Caco-2 (cell line): ENCODE measurements around the gene FIZ1. TPM values are rescaled to one million over a fixed set of nuclear protein-coding genes. Genes with fewer than 3 reads are reported as not detected.

ENCODE experiments used
- BruUV-seq: library from RNA; stranded (reverse); fragments of 400-500 nt; replicated peaks from 2 replicates; lab custom pipeline; 2021; lab: Mats Ljungman, UMichigan
- CTCF ChIA-PET: fragments of 300-600 bp; sonication (Branson Sonifier 250); formaldehyde crosslinking; loops from one replicate; lab custom pipeline; 2022; ENCODE audit warnings: antibody characterized with exemption; lab: Charles Lee
- POLR2A ChIA-PET: fragments of 300-600 bp; sonication (Branson Sonifier 250); formaldehyde crosslinking; loops from one replicate; lab custom pipeline; 2022; ENCODE audit warnings: antibody characterized with exemption; lab: Charles Lee
- DNase-seq, 2 experiments: peaks; one replicate each; pipeline versions ENCODE4 v3.0.0 to v3.0.0-alpha.2; 2020 to 2022
- H3K27me3 ChIP-seq: replicated peaks from 2 replicates; pipeline ENCODE4 v1.6.0; 2011; ENCODE audit warnings: low read length; ENCODE audit not compliant: control insufficient read depth, insufficient read depth
- H3K36me3 ChIP-seq: 2 replicates; pipeline ENCODE4 v1.5.1; 2011; ENCODE audit warnings: low read length; ENCODE audit not compliant: control insufficient read depth, insufficient read depth
- H3K4me1 ChIP-seq: fragments of 250-450 bp; sonication (Bioruptor Pico); 2 replicates; pipeline ENCODE4 v1.5.1; 2020; ENCODE audit warnings: mild to moderate bottlenecking
- H3K4me3 ChIP-seq: 2 replicates; pipeline ENCODE4 v1.5.1; 2011; ENCODE audit warnings: low read depth, mild to moderate bottlenecking, control low read depth, low read length
- H3K9me3 ChIP-seq: fragments of 250-450 bp; sonication (Bioruptor Pico); 2 replicates; pipeline ENCODE4 v1.5.1; 2020; ENCODE audit warnings: mild to moderate bottlenecking, moderate library complexity
- H3K27ac Mint-ChIP-seq: one replicate; pipeline ENCODE4 v1.8.0; 2022; ENCODE audit warnings: mixed read lengths; ENCODE audit not compliant: unreplicated experiment
- H3K27me3 Mint-ChIP-seq: one replicate; pipeline ENCODE4 v1.8.0; 2022; ENCODE audit warnings: mixed read lengths; ENCODE audit not compliant: insufficient read depth, unreplicated experiment
- H3K36me3 Mint-ChIP-seq: one replicate; pipeline ENCODE4 v1.8.0; 2022; ENCODE audit warnings: mild to moderate bottlenecking, mixed read lengths; ENCODE audit not compliant: insufficient read depth, unreplicated experiment
- H3K4me1 Mint-ChIP-seq: one replicate; pipeline ENCODE4 v1.8.0; 2022; ENCODE audit warnings: low read depth, mixed read lengths; ENCODE audit not compliant: unreplicated experiment
- H3K4me3 Mint-ChIP-seq: one replicate; pipeline ENCODE4 v1.8.0; 2022; ENCODE audit warnings: mild to moderate bottlenecking, moderate library complexity, mixed read lengths; ENCODE audit not compliant: unreplicated experiment
- H3K9me3 Mint-ChIP-seq: one replicate; pipeline ENCODE4 v1.8.0; 2022; ENCODE audit warnings: mixed read lengths; ENCODE audit not compliant: unreplicated experiment
- CTCF ChIP-seq, 2 experiments: fragments of 200-600 bp in 1 of 2; IDR thresholded peaks; 1 replicate in 1 of 2; 2 replicates in 1 of 2; pipeline versions ENCODE4 v1.5.1 to v1.8.0; 2011 to 2022; ENCODE audit warnings: antibody characterized with exemption in 1 of 2, control low read depth in 1 of 2, inconsistent platforms in 1 of 2, low read depth in 1 of 2, low read length in 1 of 2, mild to moderate bottlenecking in 1 of 2, moderate library complexity in 1 of 2; ENCODE audit not compliant: insufficient read depth in 1 of 2, severe bottlenecking in 1 of 2, unreplicated experiment in 1 of 2
- intact Hi-C: fragments of 100-400 bp; cut with micrococcal nuclease; formaldehyde crosslinking; loops from one replicate; pipeline ENCODE4 v1.10.0; 2022; ENCODE audit not compliant: unreplicated experiment
- total RNA-seq: library from RNA; stranded (reverse); gene quantifications from 2 replicates; pipeline ENCODE4 v1.2.3, GENCODE V29; 2022

The FIZ1 gene
- total RNA-seq, 1 experiment from 2014 or later = 27.2 TPM

DNA sequence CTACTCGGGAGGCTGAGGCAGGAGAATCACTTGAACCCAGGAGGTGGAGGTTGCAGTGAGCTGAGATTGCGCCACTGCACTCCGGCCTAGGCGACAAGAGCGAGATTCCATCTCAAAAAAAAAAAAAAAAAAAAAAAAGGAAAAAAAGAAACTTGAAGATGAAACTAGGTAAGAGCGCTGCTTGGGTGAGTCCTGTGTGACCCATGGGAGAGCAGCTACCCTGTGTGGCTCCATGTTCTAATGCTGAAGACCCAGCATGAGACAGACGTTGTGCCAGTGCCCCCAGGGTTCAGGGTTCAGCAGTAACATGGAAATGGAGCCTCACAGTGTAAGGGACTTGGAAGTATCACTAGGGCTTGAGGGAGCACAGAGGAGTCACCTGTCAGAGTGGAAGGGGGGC lies 19.1 kb upstream of the FIZ1 start:
- ChIA-PET CTCF (no interaction called here), POLR2A (no interaction called here)
- 0 out of 2 replicates have a peak, but pooled peaks cover under 1% of the 10 kb centered on the region for H3K9me3 ChIP-seq
- H3K4me3 ChIP-seq = no peak overlapping the region
- TF ChIP-seq CTCF (IDR thresholded peaks at IDR 0.05; ENCODE audit: insufficient read depth in 1 of 2, low read depth in 1 of 2, low read length in 1 of 2, severe bottlenecking in 1 of 2, unreplicated experiment in 1 of 2) = no peak
- BruUV-seq = no TSS peak
- H3K27me3 ChIP-seq = no peaks in the 10 kb centered on the region
- H3K9me3 Mint-ChIP-seq = no peaks in the 10 kb centered on the region
- H3K4me3 Mint-ChIP-seq = no peak overlapping the region
- H3K4me1 ChIP-seq = no peaks in the 10 kb centered on the region
- intact Hi-C loops = no loop called here
- DNase-seq = no peak
- H3K27ac Mint-ChIP-seq = no peak overlapping the region
- no peaks in the 10 kb centered on the region for H3K27me3 Mint-ChIP-seq
- no peaks in the 10 kb centered on the region; the same call in 1 of the 2 replicates for H3K36me3 ChIP-seq
- peaks cover 41% of the 10 kb centered on the region for H3K36me3 Mint-ChIP-seq
- H3K4me1 Mint-ChIP-seq = no peaks in the 10 kb centered on the region

GRCh38 chr19:55617426-55617825 lies 18.1 kb upstream of the FIZ1 start:
- peaks cover 38% of the 10 kb centered on the region for H3K36me3 Mint-ChIP-seq

DNA sequence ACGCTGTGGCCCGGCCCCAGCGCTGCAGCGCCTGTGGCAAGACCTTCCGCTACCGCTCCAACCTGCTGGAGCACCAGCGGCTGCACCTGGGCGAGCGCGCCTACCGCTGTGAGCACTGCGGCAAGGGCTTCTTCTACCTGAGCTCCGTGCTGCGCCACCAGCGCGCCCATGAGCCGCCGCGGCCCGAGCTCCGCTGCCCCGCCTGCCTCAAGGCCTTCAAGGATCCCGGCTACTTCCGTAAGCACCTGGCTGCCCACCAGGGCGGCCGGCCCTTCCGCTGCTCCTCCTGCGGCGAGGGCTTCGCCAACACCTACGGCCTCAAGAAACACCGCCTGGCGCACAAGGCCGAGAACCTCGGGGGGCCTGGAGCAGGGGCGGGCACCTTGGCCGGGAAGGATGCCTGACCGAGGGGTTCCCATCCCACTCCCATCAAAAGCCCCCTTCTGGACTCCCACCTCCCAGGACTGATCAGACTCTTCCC lies 17.1 kb upstream of the FIZ1 start:
- H3K36me3 Mint-ChIP-seq = peaks cover 35% of the 10 kb centered on the region
- intact Hi-C loops = no loop called here
- H3K9me3 ChIP-seq = no peaks in the 10 kb centered on the region
- H3K27me3 Mint-ChIP-seq = no peaks in the 10 kb centered on the region
- no peak overlapping the region for H3K27ac Mint-ChIP-seq
- no peak overlapping the region for H3K4me3 ChIP-seq
- H3K27me3 ChIP-seq = no peaks in the 10 kb centered on the region
- no peak for DNase-seq
- H3K4me3 Mint-ChIP-seq = no peak overlapping the region
- no peaks in the 10 kb centered on the region; the same call in 1 of the 2 replicates for H3K36me3 ChIP-seq
- CTCF ChIA-PET = no interaction called here
- H3K4me1 ChIP-seq = no peaks in the 10 kb centered on the region
- H3K9me3 Mint-ChIP-seq = no peaks in the 10 kb centered on the region
- no peak for TF ChIP-seq CTCF (IDR thresholded peaks at IDR 0.05; ENCODE audit: insufficient read depth in 1 of 2, low read depth in 1 of 2, low read length in 1 of 2, severe bottlenecking in 1 of 2, unreplicated experiment in 1 of 2)
- no peaks in the 10 kb centered on the region for H3K4me1 Mint-ChIP-seq
- no TSS peak for BruUV-seq
- POLR2A ChIA-PET = no interaction called here

More at GRCh38 chr19:55617426-55617825, 18.1 kb upstream of the FIZ1 start:
- Mint-ChIP-seq H3K9me3 (no peaks in the 10 kb centered on the region), H3K4me3 (no peak overlapping the region), H3K4me1 (no peaks in the 10 kb centered on the region), H3K27me3 (no peaks in the 10 kb centered on the region), H3K27ac (peak overlapping the region; percentile 28)
- intact Hi-C loops = no loop called here
- Histone ChIP-seq H3K4me3 (no peak overlapping the region), H3K36me3 (no peaks in the 10 kb centered on the region; the same call in 1 of the 2 replicates), H3K9me3 (no peaks in the 10 kb centered on the region), H3K27me3 (no peaks in the 10 kb centered on the region), H3K4me1 (no peaks in the 10 kb centered on the region)
- POLR2A ChIA-PET = interaction anchor here (0.7 kb wide), 1 partner anchor 83 kb away, joined by 4 read pairs; no protein-coding TSS in a partner anchor
- no TSS peak for BruUV-seq
- no peak for DNase-seq
- CTCF ChIA-PET = no interaction called here
- TF ChIP-seq CTCF (IDR thresholded peaks at IDR 0.05; ENCODE audit: insufficient read depth in 1 of 2, low read depth in 1 of 2, low read length in 1 of 2, severe bottlenecking in 1 of 2, unreplicated experiment in 1 of 2) = no peak
